Liver (tissue), 9 donors: ENCODE results near the gene KAZN. TPM values are rescaled to one million over a fixed set of nuclear protein-coding genes. Genes with fewer than 3 reads are reported as not detected.

Source experiments
- DNase-seq: peaks from one replicate; pipeline ENCODE4 v3.0.0-alpha.2; 2017; ENCODE audit warnings: low spot score
- H3K27ac ChIP-seq, 2 donors: one replicate each; pipeline ENCODE4 v1.7.0; 2013; ENCODE audit warnings: inconsistent platforms in 2 of 2, low read length in 2 of 2, control low read depth in 1 of 2, low read depth in 1 of 2, mild to moderate bottlenecking in 1 of 2
- H3K27me3 ChIP-seq, 4 donors: one replicate each; pipeline versions ENCODE4 v1.6.1 to v1.7.0; 2013; ENCODE audit warnings: low read length in 3 of 4, inconsistent platforms in 1 of 4, mild to moderate bottlenecking in 1 of 4, moderate library complexity in 1 of 4; ENCODE audit not compliant: control insufficient read depth in 4 of 4, insufficient read depth in 4 of 4
- H3K36me3 ChIP-seq, 4 donors: one replicate each; pipeline versions ENCODE4 v1.6.1 to v1.7.0; 2013; ENCODE audit warnings: low read length in 3 of 4, mild to moderate bottlenecking in 3 of 4, low read depth in 1 of 4, moderate library complexity in 1 of 4; ENCODE audit not compliant: control insufficient read depth in 4 of 4, insufficient read depth in 3 of 4
- H3K4me1 ChIP-seq, 4 donors: one replicate each; pipeline versions ENCODE4 v1.6.1 to v1.7.0; 2013; ENCODE audit warnings: low read length in 3 of 4, mild to moderate bottlenecking in 3 of 4, moderate library complexity in 1 of 4; ENCODE audit not compliant: control insufficient read depth in 4 of 4, insufficient read depth in 4 of 4
- H3K4me3 ChIP-seq, 3 donors: one replicate each; pipeline versions ENCODE4 v1.6.1 to v1.7.0; 2013; ENCODE audit warnings: low read length in 3 of 3, control low read depth in 1 of 3, low read depth in 1 of 3, mild to moderate bottlenecking in 1 of 3
- H3K9ac ChIP-seq, 2 donors: one replicate each; pipeline ENCODE4 v1.7.0; 2013; ENCODE audit warnings: low read length in 2 of 2, mild to moderate bottlenecking in 2 of 2, moderate library complexity in 2 of 2, control low read depth in 1 of 2, low read depth in 1 of 2
- H3K9me3 ChIP-seq, 4 donors: one replicate each; pipeline versions ENCODE4 v1.6.1 to v1.7.0; 2013; ENCODE audit warnings: low read length in 3 of 4; ENCODE audit not compliant: control insufficient read depth in 4 of 4
- ATF3 ChIP-seq: IDR thresholded peaks from 2 replicates; pipeline ENCODE4 v1.6.1; 2016; ENCODE audit warnings: antibody characterized with exemption
- CTCF ChIP-seq: fragments of 150-350 bp; IDR thresholded peaks from 2 replicates; pipeline ENCODE4 v1.5.1; 2017; ENCODE audit warnings: improper control_type of control experiment, low read depth, low read length; ENCODE audit not compliant: missing input control
- EGR1 ChIP-seq, 2 donors: IDR thresholded peaks; 2 replicates each; pipeline ENCODE4 v1.6.1; 2016 to 2018; ENCODE audit warnings: antibody characterized with exemption in 2 of 2, low read depth in 2 of 2
- FOXA2 ChIP-seq: IDR thresholded peaks from 2 replicates; pipeline ENCODE4 v1.6.1; 2016; ENCODE audit warnings: antibody characterized with exemption
- GABPA ChIP-seq, 2 donors: IDR thresholded peaks in 1 of 2; conservative IDR thresholded peaks in 1 of 2; 2 replicates each; pipeline ENCODE4 v1.6.1; 2016; ENCODE audit warnings: antibody characterized with exemption in 2 of 2, mild to moderate bottlenecking in 1 of 2, moderate library complexity in 1 of 2
- HNF4A ChIP-seq, 2 donors: conservative IDR thresholded peaks; 2 replicates each; pipeline ENCODE4 v1.6.1; 2016; ENCODE audit warnings: antibody characterized with exemption in 2 of 2, mild to moderate bottlenecking in 2 of 2
- HNF4G ChIP-seq: IDR thresholded peaks from 2 replicates; pipeline ENCODE4 v1.6.1; 2016; ENCODE audit warnings: antibody characterized with exemption
- JUND ChIP-seq, 2 donors: IDR thresholded peaks; 2 replicates each; pipeline ENCODE4 v1.6.1; 2016; ENCODE audit warnings: antibody characterized with exemption in 2 of 2
- MAX ChIP-seq: IDR thresholded peaks from 2 replicates; pipeline ENCODE4 v1.6.1; 2016; ENCODE audit warnings: antibody characterized with exemption
- NR2F2 ChIP-seq: IDR thresholded peaks from 2 replicates; pipeline ENCODE4 v1.6.1; 2016; ENCODE audit warnings: antibody characterized with exemption
- RAD21 ChIP-seq, 2 donors: IDR thresholded peaks; 2 replicates each; pipeline ENCODE4 v1.6.1; 2016; ENCODE audit warnings: antibody characterized with exemption in 2 of 2, mild to moderate bottlenecking in 2 of 2
- REST ChIP-seq: IDR thresholded peaks from 2 replicates; pipeline ENCODE4 v1.6.1; 2016; ENCODE audit warnings: antibody characterized with exemption, mild to moderate bottlenecking
- RXRA ChIP-seq, 2 donors: IDR thresholded peaks; 2 replicates each; pipeline ENCODE4 v1.6.1; 2017 to 2018; ENCODE audit warnings: antibody characterized with exemption in 2 of 2, mild to moderate bottlenecking in 1 of 2
- TAF1 ChIP-seq: conservative IDR thresholded peaks from 2 replicates; pipeline ENCODE4 v1.6.1; 2016; ENCODE audit warnings: antibody characterized with exemption, mild to moderate bottlenecking
- YY1 ChIP-seq: IDR thresholded peaks from 2 replicates; pipeline ENCODE4 v1.6.1; 2016; ENCODE audit warnings: antibody characterized with exemption, mild to moderate bottlenecking
- ZBTB33 ChIP-seq: IDR thresholded peaks from 2 replicates; pipeline ENCODE4 v1.6.1; 2016; ENCODE audit warnings: antibody characterized with exemption
- WGBS: extraction: QIAGEN DNeasy Blood & Tissue Kit; methylation state at CpG from one replicate; pipeline ENCODE4 v1.1.7; 2013; 5-methylcytosine and 5-hydroxymethylcytosine counted together
- polyA plus RNA-seq, 2 donors: library from polyadenylated mRNA; stranded (reverse) in 1 of 2; unstranded in 1 of 2; fragments of 200-250 nt in 1 of 2; fragments of >200 nt in 1 of 2; fragmentation: Nextera tagmentation in 1 of 2; extraction: Ambion mirVana in 1 of 2; gene quantifications; one replicate each; pipeline versions ENCODE4 v1.2.1 to v1.2.3, GENCODE V29; 2013 to 2015
- total RNA-seq, 2 donors: library from RNA; depleted of rRNA; stranded (reverse); fragments of >200 nt; gene quantifications; one replicate each; pipeline ENCODE4 v1.2.3, GENCODE V29; 2014
- donor health status: healthy.
- donor health status: healthy.
- donor health status: healthy.
- donor health status: healthy.
- donor health status: healthy.

The KAZN gene
- total and polyA plus RNA-seq, 4 donors, result 1.9 to 6.9 (median 2.4) TPM

GRCh38 chr1:14768582-14769304 lies 170.3 kb downstream of the KAZN start:
- 80% methylated on average over 6 of the region's 6 CpGs for WGBS
- H3K9ac ChIP-seq, result no peak overlapping the region
- no peak overlapping the region for H3K4me3 ChIP-seq
- H3K9me3 ChIP-seq, result no peaks in the 10 kb centered on the region
- no peaks in the 10 kb centered on the region for H3K36me3 ChIP-seq
- DNase-seq, result no peak
- H3K27ac ChIP-seq, result no peak overlapping the region
- peaks cover 0 to 3% (median 0%) of the 10 kb centered on the region in 4 donors for H3K27me3 ChIP-seq
- TF ChIP-seq CTCF (no peak), HNF4A (conservative IDR thresholded peaks at IDR 0.05) (no peak), FOXA2 (no peak), HNF4G (no peak), GABPA (IDR thresholded peaks at IDR 0.05 in 1 of 2, conservative IDR thresholded peaks at IDR 0.05 in 1 of 2) (no peak), NR2F2 (no peak), TAF1 (no peak), EGR1 (IDR thresholded peaks at IDR 0.05; ENCODE audit: low read depth in 2 of 2) (no peak), YY1 (no peak), ZBTB33 (no peak), RAD21 (IDR thresholded peaks at IDR 0.05) (no peak), MAX (no peak), REST (no peak), JUND (IDR thresholded peaks at IDR 0.05) (no peak), ATF3 (no peak), RXRA (IDR thresholded peaks at IDR 0.05) (no peak)
- H3K4me1 ChIP-seq, result no peaks in the 10 kb centered on the region
